Stimulated activated naive CD8-positive, alpha-beta T cell treated with anti-CD3 and anti-CD28 coated beads, Interleukin-15, Interleukin-2, amounts not matched to agents 100 ng/mL and 50 ng/mL, for 24 hours (primary cell): ENCODE results near the gene DENND2A.
"Not testable (repeated sequence)": the region's sequence is repeated elsewhere in the genome, so short reads cannot be mapped to it uniquely, and the experiment has no call there.

Experiments used
- H3K27ac Mint-ChIP-seq: one replicate; pipeline ENCODE4 v1.8.0; 2021; ENCODE audit warnings: mild to moderate bottlenecking, mixed read lengths
- H3K27me3 Mint-ChIP-seq: one replicate; pipeline ENCODE4 v1.8.0; 2021; ENCODE audit warnings: mixed read lengths
- H3K36me3 Mint-ChIP-seq: one replicate; pipeline ENCODE4 v1.8.0; 2021; ENCODE audit warnings: low read depth, mixed read lengths
- H3K4me1 Mint-ChIP-seq: one replicate; pipeline ENCODE4 v1.8.0; 2021; ENCODE audit warnings: low read depth, mixed read lengths
- H3K4me3 Mint-ChIP-seq: one replicate; pipeline ENCODE4 v1.8.0; 2021; ENCODE audit warnings: mild to moderate bottlenecking, mixed read lengths
- H3K9me3 Mint-ChIP-seq: one replicate; pipeline ENCODE4 v1.8.0; 2021; ENCODE audit warnings: mixed read lengths

The DENND2A gene

GRCh38 chr7:140661124-140661523, 20.5 kb upstream of the DENND2A start:
- Mint-ChIP-seq H3K27me3 (peaks cover 4% of the 10 kb centered on the region), H3K9me3 (no peaks in the 10 kb centered on the region), H3K27ac (no peak overlapping the region), H3K4me3 (no peak overlapping the region), H3K36me3 (no peaks in the 10 kb centered on the region), H3K4me1 (peaks cover 11% of the 10 kb centered on the region)

GRCh38 chr7:140659856-140660255, 19.2 kb upstream of the DENND2A start:
- Mint-ChIP-seq H3K4me3 (no peak overlapping the region), H3K36me3 (no peaks in the 10 kb centered on the region), H3K27ac (no peak overlapping the region), H3K4me1 (peaks cover 16% of the 10 kb centered on the region), H3K27me3 (peaks cover 4% of the 10 kb centered on the region), H3K9me3 (no peaks in the 10 kb centered on the region)

- H3K27me3 Mint-ChIP-seq = peaks cover 4% of the 10 kb centered on the region
- no peak overlapping the region for H3K4me3 Mint-ChIP-seq
- H3K36me3 Mint-ChIP-seq = no peaks in the 10 kb centered on the region
- H3K4me1 Mint-ChIP-seq = peaks cover 22% of the 10 kb centered on the region
- H3K9me3 Mint-ChIP-seq = no peaks in the 10 kb centered on the region
- no peak overlapping the region for H3K27ac Mint-ChIP-seq
Observed at GRCh38 chr7:140657891-140658290, 17.3 kb upstream of the DENND2A start.

GRCh38 chr7:140656548-140657515, 16.2 kb upstream of the DENND2A start:
- Mint-ChIP-seq H3K9me3 (no peaks in the 10 kb centered on the region), H3K4me1 (peaks cover 22% of the 10 kb centered on the region), H3K36me3 (no peaks in the 10 kb centered on the region), H3K27ac (peak overlapping the region; percentile 75), H3K4me3 (peak overlapping the region; percentile 71), H3K27me3 (peaks cover 4% of the 10 kb centered on the region)

- peaks cover 22% of the 10 kb centered on the region for H3K4me1 Mint-ChIP-seq
- H3K4me3 Mint-ChIP-seq = peak overlapping the region; percentile 71
- H3K27me3 Mint-ChIP-seq = peaks cover 4% of the 10 kb centered on the region
- no peaks in the 10 kb centered on the region for H3K36me3 Mint-ChIP-seq
- peak overlapping the region; percentile 75 for H3K27ac Mint-ChIP-seq
- H3K9me3 Mint-ChIP-seq = no peaks in the 10 kb centered on the region
Observed at GRCh38 chr7:140655511-140656408, 15.1 kb upstream of the DENND2A start.

- Mint-ChIP-seq H3K27me3 (peaks cover 7% of the 10 kb centered on the region), H3K9me3 (no peaks in the 10 kb centered on the region), H3K4me1 (peaks cover 22% of the 10 kb centered on the region), H3K36me3 (no peaks in the 10 kb centered on the region), H3K27ac (peak overlapping the region; percentile 37), H3K4me3 (no peak overlapping the region)
Observed at GRCh38 chr7:140654661-140655060, 14.0 kb upstream of the DENND2A start.

- no peaks in the 10 kb centered on the region for H3K36me3 Mint-ChIP-seq
- H3K27ac Mint-ChIP-seq = no peak overlapping the region
- H3K27me3 Mint-ChIP-seq = peaks cover 7% of the 10 kb centered on the region
- H3K4me1 Mint-ChIP-seq = peaks cover 22% of the 10 kb centered on the region
- H3K4me3 Mint-ChIP-seq = no peak overlapping the region
- H3K9me3 Mint-ChIP-seq = no peaks in the 10 kb centered on the region
Observed at GRCh38 chr7:140654109-140654387, 13.4 kb upstream of the DENND2A start.

GRCh38 chr7:140653319-140654108, 12.9 kb upstream of the DENND2A start:
- peaks cover 7% of the 10 kb centered on the region for H3K27me3 Mint-ChIP-seq
- H3K27ac Mint-ChIP-seq = no peak overlapping the region
- no peaks in the 10 kb centered on the region for H3K36me3 Mint-ChIP-seq
- H3K9me3 Mint-ChIP-seq = no peaks in the 10 kb centered on the region
- H3K4me3 Mint-ChIP-seq = no peak overlapping the region
- H3K4me1 Mint-ChIP-seq = peaks cover 22% of the 10 kb centered on the region

- Mint-ChIP-seq H3K27me3 (peaks cover 3% of the 10 kb centered on the region), H3K4me3 (no peak overlapping the region), H3K36me3 (no peaks in the 10 kb centered on the region), H3K4me1 (peaks cover 12% of the 10 kb centered on the region), H3K9me3 (no peaks in the 10 kb centered on the region), H3K27ac (no peak overlapping the region)
Observed at GRCh38 chr7:140650367-140650766, 9.8 kb upstream of the DENND2A start.

- H3K4me1 Mint-ChIP-seq = peaks cover 12% of the 10 kb centered on the region
- H3K27me3 Mint-ChIP-seq = peaks cover 4% of the 10 kb centered on the region
- no peaks in the 10 kb centered on the region for H3K9me3 Mint-ChIP-seq
- H3K36me3 Mint-ChIP-seq = no peaks in the 10 kb centered on the region
- no peak overlapping the region for H3K27ac Mint-ChIP-seq
- no peak overlapping the region for H3K4me3 Mint-ChIP-seq
Observed at GRCh38 chr7:140649556-140650205, 9.1 kb upstream of the DENND2A start.

GRCh38 chr7:140646931-140647647, 6.5 kb upstream of the DENND2A start:
- no peaks in the 10 kb centered on the region for H3K9me3 Mint-ChIP-seq
- no peaks in the 10 kb centered on the region for H3K36me3 Mint-ChIP-seq
- H3K27ac Mint-ChIP-seq = no peak overlapping the region
- no peak overlapping the region for H3K4me3 Mint-ChIP-seq
- peaks cover 20% of the 10 kb centered on the region for H3K27me3 Mint-ChIP-seq
- peaks cover 6% of the 10 kb centered on the region for H3K4me1 Mint-ChIP-seq

- no peaks in the 10 kb centered on the region for H3K9me3 Mint-ChIP-seq
- H3K27me3 Mint-ChIP-seq = peaks cover 29% of the 10 kb centered on the region
- H3K36me3 Mint-ChIP-seq = no peaks in the 10 kb centered on the region
- H3K4me1 Mint-ChIP-seq = peaks cover 12% of the 10 kb centered on the region
- no peak overlapping the region for H3K27ac Mint-ChIP-seq
- no peak overlapping the region for H3K4me3 Mint-ChIP-seq
Observed at GRCh38 chr7:140645166-140645900, 4.7 kb upstream of the DENND2A start.

GRCh38 chr7:140644761-140645160, 4.1 kb upstream of the DENND2A start:
- not testable (repeated sequence) for H3K27ac Mint-ChIP-seq, H3K4me3 Mint-ChIP-seq, H3K36me3 Mint-ChIP-seq, H3K9me3 Mint-ChIP-seq
- H3K4me1 Mint-ChIP-seq = peaks cover 16% of the 10 kb centered on the region
- H3K27me3 Mint-ChIP-seq = peaks cover 33% of the 10 kb centered on the region
